NAMALWA (cell line): Measurements from ENCODE around the gene LILRB2.
"Not testable (repeated sequence)": the region's sequence is repeated elsewhere in the genome, so short reads cannot be mapped to it uniquely, and the experiment has no call there.

ENCODE experiments used
- DNase-seq: peaks from one replicate; pipeline ENCODE4 v3.0.0-alpha.2; 2015; ENCODE audit warnings: low spot score

The LILRB2 gene

DNA sequence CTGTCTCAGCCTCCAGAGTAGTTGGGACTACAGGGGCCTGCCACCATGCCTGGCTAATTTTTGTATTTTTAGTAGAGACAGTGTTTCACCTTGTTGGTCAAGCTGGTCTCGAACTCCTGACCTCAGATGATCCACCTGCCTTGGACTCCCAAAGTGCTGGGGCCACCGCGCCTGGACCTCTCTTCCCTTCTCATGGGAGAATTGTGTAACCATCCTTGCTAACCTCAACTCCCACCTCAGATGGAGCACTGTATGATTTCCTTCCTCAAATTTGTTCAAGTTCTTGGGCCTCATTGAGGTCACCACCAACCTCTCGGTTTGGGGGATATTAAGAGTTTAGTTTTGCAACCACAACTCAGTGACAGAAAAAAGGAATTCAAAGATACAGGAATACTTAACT, 21.3 kb upstream of the LILRB2 start:
- no peak for DNase-seq

DNA sequence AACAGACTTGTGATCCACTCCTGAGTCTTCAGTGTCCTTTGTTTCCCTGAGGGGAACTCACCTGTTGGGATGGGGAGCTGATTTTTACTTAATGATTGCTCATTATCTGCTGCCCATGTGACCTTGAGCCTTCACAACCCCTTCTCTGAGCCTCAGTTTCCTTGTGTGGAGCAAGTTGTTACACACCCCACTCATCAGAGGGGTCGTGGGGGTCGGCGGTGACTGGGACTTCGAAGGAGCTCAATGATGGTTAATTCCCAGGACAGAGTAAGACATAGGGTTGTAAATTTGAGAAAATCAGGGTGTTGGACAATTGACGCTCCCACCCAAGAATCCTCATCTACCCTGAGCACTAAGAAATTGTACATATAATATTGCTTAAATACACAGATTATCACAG, 18.6 kb upstream of the LILRB2 start:
- no peak for DNase-seq

- no peak for DNase-seq
These were observed 18.2 kb upstream of the LILRB2 start for GRCh38 chr19:54299126-54299498.

DNA sequence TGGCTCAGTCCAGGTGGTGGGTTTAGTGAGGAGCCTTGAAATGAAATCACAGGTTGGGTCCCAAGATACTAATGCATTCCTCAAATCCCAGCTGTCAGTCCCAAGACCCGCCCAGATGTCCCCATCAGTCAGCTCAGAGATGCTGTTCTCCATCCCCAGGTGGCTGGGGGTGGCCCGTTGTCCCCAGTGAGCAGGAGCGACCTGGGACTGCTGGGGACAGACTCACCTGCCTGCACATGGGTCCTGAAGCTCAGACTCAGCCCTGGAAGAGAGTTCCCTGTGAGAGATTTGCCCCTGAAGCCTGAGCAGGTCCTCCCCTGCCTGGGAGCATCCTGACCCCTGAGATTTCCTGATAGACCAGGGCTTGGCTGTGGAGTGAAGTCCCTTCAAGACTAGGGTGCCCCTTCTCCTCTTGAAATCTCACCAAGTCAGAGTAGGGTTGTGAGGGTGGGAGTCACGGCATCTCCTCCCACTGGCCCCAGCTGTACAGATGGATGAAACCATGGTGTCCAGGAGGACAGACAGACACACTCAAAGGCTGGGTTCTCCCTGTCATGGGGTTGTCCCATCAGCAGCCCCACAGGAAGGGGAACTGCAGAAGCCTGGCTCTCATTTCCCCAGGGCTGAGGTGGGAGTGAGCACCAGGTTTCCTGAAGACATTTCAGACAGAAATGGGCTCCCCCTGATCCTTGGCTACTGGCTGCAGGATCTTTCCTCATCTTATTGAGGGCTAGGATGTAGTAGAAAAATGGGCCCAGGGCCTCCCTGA, 17.6 kb upstream of the LILRB2 start:
- DNase-seq: no peak

GRCh38 chr19:54297759-54298305, 16.9 kb upstream of the LILRB2 start:
- DNase-seq: peak; percentile 65

DNA sequence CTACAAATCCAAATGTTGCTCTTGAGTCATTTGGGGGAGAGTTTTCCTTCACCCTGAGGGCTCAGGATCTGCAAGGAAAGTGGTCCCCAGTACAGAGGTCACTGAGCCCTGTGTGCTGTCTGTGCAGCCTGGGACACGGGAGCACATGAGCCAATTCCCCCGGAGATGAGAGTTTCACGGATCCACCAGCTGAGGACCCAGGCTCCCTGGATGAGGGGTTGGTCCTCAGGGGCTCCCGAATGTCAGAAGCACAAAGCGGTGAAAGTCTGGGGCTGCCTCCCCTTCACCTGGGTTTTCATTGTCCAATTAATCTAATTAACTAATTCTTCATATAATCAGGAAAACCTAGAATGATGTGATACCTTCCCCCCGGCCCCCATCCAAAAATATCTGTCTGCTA, 13.6 kb upstream of the LILRB2 start:
- DNase-seq: no peak

DNA sequence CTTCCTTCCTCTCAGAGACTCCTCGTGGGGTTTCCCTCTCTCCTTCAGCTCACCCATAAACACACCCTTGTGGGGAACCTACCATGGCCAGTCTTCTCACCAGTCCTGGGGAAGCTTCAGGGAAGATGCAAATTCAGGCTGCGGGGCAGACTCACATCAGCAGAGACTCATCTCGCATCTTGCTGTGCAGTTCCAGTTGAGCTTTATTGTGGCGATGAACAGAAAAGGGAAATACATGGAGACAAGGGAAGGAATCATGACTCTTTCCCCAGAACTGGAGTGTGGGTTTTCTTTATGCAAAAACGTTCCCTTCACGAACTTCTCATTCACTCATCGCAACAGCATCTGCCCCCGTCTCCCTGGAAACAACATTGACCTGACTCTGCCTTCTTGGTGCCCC, 8.2 kb upstream of the LILRB2 start:
- not testable (repeated sequence) for DNase-seq

DNA sequence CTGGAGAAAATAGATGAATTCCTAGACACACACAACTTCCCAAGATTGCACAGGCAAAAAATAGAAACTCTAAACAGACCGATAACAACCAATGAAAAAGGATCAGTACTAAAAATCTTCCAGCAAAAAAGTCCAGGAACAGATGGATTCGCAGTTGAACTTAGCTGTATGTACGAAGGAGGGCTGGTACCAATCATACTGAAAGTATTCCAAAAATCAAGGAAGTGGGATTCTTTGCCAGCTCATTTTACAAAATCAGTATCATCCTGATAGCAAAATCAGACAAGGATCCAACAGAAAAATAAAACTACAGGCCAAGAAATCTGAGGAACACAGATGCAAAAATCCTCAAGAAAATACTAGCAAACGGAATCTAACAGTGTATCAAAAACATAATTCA, 6.5 kb upstream of the LILRB2 start:
- no peak for DNase-seq

DNA sequence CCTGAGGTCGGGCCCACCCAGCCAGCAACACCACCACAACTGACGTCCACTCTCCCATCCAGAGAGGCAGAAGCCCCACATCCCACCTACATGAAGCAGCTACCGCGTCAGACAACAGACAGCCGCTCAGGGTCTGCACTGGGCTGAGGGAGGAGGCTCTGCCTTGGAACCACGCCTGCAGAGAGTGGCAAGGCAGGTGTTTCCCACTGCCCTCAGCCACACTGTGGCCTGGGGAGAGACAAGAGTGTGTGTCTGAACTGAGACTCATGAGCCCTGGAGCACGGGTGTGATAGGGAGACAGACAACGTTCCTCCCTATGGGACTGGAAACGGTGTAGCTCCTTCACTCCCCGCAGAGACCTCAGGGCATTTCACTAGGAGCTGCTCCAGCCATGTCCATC, 5.4 kb upstream of the LILRB2 start:
- not testable (repeated sequence) for DNase-seq

DNA sequence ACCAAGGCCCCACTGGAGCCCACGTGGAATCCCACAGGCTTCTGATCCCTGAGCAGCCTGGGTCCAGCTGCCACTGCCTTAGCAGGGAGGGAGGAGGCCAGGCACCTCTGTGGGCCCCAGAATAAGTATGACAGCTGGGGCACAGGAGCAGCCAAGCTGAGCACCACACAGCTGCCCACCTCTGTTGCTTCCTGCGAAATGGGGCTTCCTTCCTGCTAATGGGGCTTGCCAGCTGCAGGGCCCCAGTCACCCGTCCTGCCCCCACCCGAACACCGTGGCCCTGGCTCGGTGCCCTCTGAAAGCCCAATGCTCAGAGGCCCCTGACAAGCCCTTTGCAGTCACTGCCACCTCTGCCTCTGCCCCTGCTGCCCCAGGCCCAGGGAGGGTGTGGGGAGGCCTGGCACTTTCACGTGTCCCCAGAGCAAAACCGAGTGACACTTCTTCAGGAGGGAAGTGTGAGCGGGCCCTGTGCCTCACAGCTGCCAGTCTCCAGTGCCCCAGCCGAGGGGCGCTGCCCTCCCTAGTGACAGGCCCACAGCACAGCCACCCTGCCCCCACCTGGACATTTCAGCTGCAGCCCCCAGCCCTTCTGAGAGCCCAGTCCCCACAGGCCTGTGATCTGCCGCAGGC, 4.6 kb upstream of the LILRB2 start:
- peak; percentile 46 for DNase-seq

DNA sequence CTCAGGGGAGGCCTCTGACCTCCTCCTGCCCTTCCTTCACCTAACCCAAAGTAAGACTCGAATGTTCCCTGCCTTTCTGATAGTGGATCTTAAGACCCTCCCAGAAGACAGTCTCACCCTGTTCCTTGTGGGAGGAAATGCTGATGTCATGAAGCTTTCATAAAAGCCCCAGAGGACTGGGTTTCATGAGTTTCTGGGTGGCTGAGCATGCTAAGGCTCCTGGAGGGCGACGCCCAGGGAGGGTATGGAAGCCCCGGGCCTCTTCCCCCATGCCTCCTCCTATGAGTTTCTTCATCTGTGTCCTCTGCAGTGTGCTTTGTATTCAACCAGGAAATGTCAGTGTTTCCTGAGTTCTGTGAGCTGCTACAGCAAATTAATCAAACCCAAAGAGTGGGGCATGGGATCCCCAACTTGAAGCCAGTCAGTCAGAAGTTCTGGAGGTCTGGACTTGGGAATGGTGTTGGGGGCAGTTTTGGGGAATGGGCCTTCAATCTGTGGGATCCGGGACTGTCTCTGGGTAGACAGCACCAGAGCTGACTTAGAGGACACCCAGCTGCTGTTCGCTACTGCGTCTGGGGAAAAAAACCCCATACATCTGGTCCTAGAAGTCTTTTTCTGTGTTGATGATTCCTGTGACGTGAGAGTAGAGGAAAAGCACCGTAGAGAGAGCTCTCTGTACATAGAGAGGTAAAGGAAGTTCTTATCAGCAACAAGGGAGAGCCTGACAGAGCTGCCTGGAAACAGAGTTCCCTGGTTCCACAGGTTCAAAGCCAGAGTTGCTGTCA, 2.0 kb upstream of the LILRB2 start:
- no peak for DNase-seq

DNA sequence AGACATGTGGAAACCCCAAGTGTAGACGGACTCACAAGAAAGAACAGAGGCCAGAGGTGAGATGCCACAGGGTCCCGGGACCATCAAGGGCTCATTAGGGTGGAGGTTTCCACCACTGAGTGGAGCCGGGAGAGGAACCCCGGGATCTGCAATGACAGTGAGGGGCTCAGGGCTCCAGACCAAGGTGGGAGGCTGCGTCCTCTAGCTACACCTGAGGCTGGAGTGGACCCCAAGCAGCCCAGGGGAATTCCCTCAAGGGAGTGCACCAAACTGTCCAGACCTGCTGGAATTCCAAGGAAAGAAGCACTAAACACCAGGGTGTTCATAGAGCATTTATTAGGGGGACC, 792 bp upstream of the LILRB2 start:
- not testable (repeated sequence) for DNase-seq

GRCh38 chr19:54280441-54280840, 469 bp downstream of the LILRB2 start:
- DNase-seq: not testable (repeated sequence)

DNA sequence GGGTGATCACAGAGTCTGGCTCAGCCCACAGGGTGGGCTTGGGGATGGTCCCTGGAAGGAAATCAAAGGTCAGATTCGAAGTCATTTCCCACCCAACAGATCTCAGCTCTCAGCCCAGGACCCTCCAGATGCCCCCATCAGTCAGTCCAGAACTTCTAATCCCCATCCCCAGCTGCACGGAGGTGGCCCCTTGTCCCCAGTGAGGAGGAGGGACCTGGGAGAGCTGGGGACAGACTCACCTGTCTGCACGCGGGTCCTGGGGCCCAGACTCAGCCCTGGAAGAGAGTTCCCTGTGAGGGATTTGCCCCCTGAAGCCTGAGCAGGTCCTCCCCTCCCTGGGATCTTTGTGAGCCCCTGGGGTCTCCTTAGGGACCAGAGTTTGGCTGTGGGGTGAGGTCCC, 885 bp downstream of the LILRB2 start:
- DNase-seq: not testable (repeated sequence)

DNA sequence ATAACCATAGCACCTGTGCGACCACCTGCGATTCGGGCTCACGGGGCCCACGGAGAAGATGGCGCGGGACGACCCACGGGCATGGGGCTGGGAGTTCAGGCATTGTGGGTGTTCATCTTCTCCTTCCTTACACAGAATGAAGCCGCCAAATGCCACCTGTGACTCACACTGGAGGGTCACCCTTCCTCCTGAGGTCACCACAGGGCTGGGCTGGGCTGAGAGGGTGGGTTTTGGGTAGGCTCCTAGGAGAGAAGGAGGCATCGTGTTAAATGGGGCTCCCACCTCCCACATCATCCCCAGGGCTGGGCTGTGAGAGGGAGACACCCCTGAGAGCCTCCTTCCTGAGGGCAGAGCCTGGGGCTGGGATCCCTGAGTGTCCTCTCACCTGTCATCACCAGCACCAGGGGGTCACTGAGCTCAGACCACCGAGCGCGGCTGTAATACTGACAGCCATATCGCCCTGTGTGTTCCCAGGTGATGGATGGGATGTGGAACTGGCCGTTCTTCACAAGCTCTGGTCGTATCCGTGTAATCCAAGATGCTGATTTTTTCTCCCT, 1.4 kb downstream of the LILRB2 start:
- DNase-seq: no peak

GRCh38 chr19:54278571-54279195, 2.2 kb downstream of the LILRB2 start:
- DNase-seq: not testable (repeated sequence)

DNA sequence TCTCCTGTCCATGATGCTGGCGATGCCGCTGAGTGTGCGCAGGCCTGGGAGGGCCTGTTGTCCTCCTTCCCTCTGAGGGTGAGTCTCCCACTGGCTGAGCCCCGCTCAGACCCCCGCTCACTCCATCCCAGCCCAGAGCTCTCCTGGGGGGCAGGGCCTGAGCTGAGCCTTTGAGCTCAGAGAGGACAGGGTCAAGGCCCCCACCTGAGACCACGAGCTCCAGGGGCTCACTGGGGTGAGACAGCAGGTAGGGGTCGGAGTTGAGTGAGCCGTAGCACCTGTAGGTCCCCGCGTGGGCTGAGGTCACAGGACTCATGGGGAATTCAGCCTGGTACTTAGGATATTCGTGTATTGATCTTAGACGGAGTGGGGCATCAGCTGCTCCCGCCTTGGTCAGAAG, 2.9 kb downstream of the LILRB2 start:
- DNase-seq: not testable (repeated sequence)

GRCh38 chr19:54277111-54277615, 3.7 kb downstream of the LILRB2 start:
- not testable (repeated sequence) for DNase-seq

GRCh38 chr19:54275951-54276350, 5.0 kb downstream of the LILRB2 start:
- no peak for DNase-seq

DNA sequence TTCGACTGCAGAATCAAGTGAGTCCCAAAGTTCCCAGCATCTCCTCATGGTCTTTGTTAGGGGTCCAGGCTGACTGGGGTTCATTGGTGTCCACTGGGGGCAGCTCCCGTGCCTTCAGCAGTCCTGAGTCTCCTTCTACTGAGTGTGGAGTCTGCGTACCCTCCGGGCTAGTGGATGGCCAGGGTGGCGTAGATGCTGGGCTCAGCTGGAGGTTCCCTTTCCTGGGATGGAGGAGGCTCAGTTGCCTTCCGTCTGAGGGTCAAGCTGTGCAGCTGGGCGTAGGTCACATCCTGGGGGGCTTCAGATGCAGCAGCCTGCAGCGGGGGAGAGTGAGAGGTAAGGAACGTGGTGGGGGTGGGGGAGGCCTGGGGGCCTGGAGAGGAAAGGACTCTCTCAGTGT, 6.4 kb downstream of the LILRB2 start:
- DNase-seq: not testable (repeated sequence)

GRCh38 chr19:54273821-54274220, 7.1 kb downstream of the LILRB2 start:
- no peak for DNase-seq

GRCh38 chr19:54272181-54272580, 8.7 kb downstream of the LILRB2 start:
- DNase-seq: not testable (repeated sequence)
